HG02973 (cell line): Measurements from ENCODE around the gene OR2G3.

Experiments
- ATAC-seq: cut with Tn5 transposase; IDR thresholded peaks from one replicate; pipeline ENCODE4 v1.9.1; 2021; ENCODE audit warnings: moderate library complexity; ENCODE audit not compliant: unreplicated experiment

OR2G3 gene

DNA sequence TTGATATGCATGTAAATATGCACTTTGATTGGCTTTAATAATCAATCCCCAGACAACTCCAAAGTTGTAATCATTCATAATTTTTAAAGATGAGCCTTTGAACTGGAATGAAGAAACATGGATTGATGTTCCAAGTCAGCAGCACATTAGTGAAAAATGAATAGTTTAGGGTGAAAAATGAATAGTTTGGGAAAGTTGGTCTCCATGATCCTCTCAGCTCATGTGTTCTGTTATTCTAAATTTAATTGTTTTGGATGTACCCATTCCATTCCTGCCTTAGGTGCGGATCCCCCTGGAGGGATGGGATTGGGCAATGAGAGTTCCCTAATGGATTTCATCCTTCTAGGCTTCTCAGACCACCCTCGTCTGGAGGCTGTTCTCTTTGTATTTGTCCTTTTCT, at the start of gene OR2G3:
OR2G3 (plus strand) TSS at position 301 of the 400 bp plus-strand sequence; CDS start at position 301, 0 bp downstream.
- no peak for ATAC-seq

DNA sequence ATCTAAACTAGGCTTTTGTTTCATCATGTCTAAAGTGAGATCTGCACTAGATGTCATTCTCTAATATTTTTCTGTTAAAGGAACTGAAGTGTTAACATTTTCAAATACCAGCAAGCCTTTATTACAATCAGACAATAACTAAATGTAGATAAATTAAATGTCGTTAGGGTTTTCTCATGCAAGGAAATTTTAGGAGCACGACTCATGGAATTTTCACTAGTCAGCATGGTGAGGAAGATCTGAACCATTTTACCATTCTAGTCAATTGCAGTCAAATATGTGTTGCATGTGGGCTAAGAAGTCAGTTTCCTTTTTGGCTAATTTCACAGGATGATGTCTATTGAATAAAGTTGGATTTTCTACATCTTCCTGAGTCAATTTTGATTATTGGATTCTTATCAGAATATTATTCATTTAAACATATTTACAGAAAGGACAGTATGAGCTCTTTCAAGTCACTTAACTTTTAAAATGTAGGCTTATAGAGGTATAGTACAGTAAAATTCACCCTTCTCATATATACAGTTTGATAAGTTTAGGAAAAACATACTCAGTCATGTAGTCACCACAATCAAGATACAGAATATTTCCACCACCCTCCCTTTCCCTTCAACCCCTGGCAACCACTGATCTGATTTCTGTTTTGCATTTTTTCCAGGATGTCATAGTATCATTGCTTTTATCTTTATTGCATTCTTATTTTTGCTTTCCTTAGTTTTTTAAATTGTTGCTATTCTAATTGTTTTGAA, 47.3 kb upstream of the OR2G3 start:
- no peak for ATAC-seq

DNA sequence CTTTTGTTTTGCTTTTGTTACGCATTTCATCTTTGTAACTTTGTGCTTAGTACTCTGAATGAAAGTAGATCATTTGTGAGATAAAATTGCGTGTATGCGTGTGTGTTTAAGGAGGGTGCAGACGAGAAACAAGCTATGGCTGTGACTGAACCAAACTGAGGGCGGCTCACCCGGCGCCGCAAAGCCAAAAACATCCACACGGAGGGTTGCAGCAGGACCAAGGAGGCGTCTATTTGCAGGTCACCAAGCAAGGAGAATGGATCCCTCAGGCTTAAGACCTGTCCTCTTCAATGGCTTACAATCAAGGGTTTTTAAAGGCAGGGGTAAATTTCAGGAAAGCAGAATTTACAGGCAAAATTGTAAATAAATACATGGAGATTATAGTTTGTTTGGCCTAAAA, 43.7 kb upstream of the OR2G3 start:
- no peak for ATAC-seq

- ATAC-seq = no peak
Observed at GRCh38 chr1:247562198-247562597, 43.2 kb upstream of the OR2G3 start.

GRCh38 chr1:247574236-247574635, 31.1 kb upstream of the OR2G3 start:
- no peak for ATAC-seq

GRCh38 chr1:247574664-247575063, 30.7 kb upstream of the OR2G3 start:
- ATAC-seq = no peak

- no peak for ATAC-seq
Observed at GRCh38 chr1:247576514-247576913, 28.9 kb upstream of the OR2G3 start.

DNA sequence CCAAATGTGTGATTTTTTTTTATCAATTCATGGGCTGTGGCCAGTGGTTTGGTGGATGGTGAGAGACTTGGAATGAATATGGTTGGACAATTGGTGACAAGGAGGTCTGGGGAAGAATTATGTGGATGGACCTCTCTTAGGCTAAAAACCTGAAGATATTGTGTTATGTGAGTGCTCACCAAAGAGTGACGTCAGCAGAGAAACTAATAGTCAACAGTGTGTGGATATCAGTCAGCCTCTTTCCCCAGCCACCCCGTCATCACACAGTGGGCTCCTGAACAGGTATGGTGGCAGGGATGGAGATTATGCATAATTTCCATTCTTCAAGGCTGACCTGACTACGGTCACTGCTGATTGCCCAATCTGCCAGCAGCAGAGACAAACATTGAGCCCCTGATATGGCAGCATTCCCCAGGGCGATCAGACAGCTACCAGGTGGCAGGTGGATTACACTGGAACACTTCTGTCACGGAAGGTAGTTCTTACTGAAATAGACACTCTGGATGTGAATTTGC, 26.4 kb upstream of the OR2G3 start:
- no peak for ATAC-seq

GRCh38 chr1:247588060-247588459, 17.3 kb upstream of the OR2G3 start, which contains the start of gene OR2G2:
Gene OR2G2 (plus strand): TSS chr1:247588360. CDS start chr1:247588360, 0 bp downstream.
- no peak for ATAC-seq

DNA sequence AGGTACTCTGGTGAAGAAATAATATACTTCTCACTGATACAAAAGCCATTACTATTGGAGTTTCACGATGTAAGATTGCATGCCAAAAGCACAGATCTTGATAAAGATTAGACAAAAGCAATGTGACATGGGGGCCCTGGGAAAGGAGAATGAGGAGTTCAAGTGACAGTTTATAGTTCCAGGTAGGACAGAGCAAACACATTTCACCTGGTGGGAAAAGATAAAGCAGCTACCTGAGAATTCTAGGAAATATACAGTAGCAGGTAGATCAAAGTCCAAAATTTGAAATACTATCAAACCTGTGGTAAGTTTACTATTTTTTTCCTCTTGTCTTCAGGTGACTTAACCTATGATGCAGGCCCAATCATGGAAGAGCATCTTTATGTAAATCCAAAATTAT, 8.0 kb downstream of the OR2G3 start:
- ATAC-seq = no peak

GRCh38 chr1:247614625-247615024, 9.2 kb downstream of the OR2G3 start:
- no peak for ATAC-seq

DNA sequence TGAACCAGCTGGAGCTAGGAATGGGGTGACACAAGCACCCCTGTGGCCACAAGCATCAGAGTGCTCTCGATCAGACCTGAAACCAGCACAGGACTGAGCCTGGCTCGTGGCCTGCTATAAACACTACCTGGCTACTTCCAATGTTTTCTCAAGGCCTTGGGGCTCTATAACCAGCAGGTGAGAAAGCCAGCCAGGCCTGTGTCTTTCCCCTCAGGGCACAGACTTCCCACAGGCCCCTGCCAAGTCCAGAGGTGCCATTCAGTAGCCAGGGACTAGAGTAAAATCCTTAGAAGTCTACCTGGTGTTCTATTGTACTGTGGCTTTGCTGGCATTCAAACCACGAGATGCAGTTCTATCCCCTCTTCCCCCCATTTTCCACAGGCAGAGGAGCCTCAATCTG, 22.6 kb downstream of the OR2G3 start:
- ATAC-seq = no peak

DNA sequence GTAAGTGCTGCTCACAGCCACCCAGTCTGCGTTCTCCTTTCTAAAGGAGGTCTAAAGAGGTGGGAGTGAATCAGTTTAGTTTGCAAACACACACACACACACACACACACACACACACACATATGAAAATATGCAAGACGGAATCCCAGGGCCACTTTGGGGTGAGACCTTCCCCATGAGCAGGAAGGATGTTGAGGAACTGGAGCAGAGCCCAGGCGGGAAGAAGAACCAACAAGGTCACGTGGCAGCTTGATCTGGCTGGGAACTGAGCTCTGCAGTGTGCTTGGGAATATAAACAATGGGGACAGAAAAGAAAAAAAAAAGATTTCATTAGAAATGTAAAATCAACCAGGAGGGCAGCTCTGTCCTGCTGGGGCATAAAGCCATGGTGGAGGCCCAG, 32.6 kb downstream of the OR2G3 start:
- ATAC-seq = no peak

GRCh38 chr1:247638781-247639180, 33.4 kb downstream of the OR2G3 start:
- no peak for ATAC-seq

DNA sequence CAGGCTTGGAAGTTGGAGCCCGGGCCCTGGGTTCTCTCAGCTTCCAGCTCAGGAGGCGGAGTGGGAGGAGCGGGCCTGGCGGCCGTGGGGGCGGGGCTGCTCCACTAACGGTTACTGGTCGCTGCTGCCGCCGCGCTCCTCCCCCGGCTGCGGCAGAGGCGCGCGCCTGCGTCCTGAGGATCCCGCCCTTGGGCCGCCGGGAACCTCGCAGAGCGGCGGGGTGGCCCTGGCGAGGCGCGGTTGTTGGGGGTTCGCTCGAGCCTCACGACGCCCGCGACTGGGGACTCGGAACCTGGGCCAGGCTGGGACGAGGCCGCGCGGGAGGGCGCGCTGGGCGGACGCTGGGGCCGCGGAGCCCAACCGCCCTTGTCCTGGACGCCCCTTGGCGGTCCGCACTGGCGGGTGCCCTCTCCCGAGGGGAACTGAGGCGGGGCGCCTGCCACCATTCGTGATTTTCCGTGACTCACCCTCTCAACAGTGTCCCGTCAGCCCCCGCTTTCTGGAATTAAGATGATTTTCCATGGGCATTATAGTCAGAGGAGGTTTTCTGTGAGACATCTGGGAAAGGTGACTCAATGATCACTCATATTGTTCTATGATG, 34.1 kb downstream of the OR2G3 start:
- no peak for ATAC-seq

DNA sequence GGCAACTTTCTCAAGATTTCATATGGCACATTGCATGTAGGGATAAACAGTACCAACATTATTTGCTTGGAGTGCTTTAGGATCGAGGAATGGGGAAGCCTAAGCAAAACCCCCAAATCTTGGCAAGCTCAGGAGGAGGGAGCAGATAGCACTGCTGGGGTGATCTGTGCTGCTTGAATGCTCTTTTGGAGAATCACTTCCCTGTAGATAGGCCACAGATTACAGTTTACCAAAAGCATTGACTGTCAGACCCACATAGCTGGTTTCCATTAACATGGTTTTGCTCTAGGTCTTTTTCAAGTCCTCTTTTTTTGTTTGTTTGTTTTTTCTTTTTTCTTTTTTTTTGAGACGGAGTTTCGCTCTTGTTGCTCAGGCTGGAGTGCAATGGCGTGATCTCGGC, 37.4 kb downstream of the OR2G3 start:
- no peak for ATAC-seq

DNA sequence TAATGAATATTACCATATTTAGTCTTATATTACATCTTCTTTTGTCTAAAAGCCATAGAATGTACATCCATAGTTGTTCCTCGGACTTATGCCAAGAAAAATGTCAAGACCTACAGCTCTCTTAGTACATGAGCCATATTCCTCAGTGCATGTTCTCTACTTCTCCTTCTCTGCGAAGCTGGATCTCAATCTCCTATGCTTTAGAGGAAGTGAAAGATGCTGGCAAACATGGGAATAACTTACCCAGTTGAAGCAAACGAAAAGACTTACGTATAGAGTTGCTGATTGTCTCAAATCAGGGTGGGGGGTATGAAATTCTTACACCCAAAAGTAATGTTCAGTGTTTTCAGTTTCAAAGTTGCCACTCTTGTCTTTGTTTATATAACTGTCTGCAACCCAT, 41.5 kb downstream of the OR2G3 start:
- ATAC-seq = no peak

DNA sequence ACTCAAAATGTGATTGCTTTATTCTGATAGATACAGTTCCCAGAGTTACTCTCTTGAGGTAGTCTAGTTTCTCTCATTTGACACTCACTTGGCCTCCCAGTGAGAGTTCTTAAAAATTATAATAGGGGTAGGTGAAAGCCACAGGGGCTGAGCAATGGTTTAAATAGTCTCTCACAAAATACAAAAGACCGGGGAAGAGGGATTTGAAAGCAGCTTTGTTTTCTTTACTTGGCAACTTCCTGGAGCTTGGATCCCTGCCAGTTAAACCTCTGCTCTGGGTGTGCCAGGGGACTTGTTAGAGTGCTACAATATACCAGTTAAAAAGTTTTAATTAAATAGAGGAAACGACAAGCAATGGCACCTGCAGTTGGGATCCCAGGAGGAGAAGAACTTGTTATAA, 42.5 kb downstream of the OR2G3 start:
- no peak for ATAC-seq

- no peak for ATAC-seq
Observed at GRCh38 chr1:247653040-247653439, 47.7 kb downstream of the OR2G3 start.
